IPS DF 19.7 (cell line): ENCODE data around the gene CALD1.

Experiments
- DNase-seq: peaks from one replicate; pipeline ENCODE4 v3.0.0-alpha.2; 2013; ENCODE audit warnings: low read depth, low spot score

Gene CALD1

DNA sequence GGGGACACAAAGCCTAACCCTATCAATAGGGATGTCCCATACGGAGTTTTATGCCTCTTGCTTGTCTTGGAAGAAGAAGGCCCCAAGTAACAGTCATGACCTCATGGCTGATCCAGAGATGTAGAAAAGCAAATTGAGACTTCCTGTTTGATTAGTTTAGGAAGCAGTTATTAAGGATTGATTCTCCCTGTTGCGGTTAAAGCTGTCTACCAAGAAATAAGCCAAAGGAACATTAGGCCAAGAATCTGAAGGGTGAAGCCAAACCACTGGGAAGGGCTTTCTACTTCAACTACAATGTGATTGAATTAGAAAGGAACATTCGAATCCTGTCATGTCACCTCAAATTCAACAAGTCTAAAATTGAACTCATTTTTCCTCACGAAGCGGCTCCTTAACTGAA lies 146.3 kb downstream of the CALD1 start:
- no peak for DNase-seq

DNA sequence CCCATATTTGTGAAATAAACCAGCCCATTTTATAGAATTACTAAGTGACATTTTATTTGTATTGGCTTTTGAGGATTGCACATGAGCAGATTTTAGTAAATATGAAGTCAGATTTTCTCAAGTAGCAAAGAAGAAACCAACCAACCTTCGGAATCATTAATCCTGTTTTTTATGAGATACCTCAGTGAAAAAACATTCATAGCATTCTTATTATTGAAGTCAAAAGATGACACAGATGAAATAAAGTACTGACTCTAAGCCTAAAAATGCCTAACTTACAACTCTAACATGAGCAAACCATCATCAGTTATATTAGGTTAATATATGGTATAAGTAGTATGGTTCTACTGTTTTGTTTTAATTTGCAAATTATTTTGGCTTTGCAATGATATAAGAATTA lies 147.0 kb downstream of the CALD1 start:
- no peak for DNase-seq

DNA sequence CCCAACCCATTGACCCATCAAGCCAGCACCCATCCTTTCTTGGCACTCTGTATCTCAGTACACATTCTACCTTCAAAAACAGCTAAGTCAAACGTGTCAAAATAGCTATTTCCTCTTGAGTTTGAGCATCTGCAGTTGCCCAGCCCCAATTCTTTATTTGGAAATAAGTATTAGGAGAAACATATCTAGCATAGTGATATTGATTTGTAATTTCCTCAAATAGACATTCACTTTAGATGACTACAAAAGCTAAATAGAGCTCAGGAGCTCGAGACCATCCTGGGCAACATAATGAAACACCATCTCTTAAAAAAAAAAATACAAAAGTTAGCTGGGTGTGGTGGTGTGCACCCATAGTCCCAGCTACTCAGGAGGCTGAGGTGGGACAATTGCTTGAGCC lies 147.6 kb downstream of the CALD1 start:
- DNase-seq: no peak

DNA sequence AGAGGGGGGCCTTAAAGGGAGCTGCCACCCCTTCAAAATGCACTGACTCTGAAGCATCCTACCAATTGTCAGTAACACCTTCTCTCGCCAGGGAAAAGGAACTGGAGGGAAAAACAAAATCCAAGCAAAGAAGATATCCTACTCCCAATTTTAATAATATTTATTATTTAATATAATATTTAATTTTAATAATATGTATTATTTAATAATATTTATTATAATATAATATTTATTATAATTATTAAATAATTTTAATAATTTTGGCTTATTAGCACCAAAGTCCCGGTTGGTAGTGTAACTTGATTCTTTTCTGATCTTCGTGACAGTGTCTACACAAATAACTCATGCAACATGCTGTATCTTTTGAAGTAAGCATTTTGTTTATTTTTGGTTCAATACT lies 148.3 kb downstream of the CALD1 start:
- no peak for DNase-seq

DNA sequence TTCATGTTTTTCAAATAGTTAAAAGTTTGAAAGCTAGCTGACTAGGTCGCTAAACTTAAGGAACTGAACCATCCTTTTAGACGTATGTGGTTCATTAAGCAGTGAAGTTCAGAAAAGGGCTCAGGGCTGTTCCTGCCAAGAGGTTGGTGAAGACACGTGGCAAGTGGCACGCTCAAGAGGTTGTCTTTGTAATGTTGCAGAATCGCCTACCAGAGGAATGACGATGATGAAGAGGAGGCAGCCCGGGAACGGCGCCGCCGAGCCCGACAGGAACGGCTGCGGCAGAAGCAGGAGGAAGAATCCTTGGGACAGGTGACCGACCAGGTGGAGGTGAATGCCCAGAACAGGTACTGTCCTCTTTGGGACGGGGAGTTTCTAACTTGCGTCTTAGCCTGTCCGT lies 149.1 kb downstream of the CALD1 start:
- no peak for DNase-seq

DNA sequence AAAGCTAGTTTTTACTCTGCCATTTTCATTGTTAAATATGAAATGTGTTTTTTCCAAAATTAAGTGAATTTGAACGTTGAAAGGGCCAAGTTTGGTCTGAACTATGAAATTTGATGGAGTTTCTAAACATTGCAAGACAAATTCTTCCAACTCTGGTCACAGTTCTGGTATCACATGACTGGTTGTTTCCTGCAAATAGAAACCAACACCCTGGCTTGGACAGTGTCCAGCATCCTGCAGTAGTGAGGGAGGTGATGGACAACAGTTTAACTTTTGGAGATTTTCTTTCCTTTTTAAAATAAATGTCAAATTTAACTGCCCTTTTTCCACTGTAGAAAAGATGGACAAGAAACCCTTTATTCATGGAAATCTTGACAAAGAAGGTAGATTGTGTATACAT lies 152.1 kb downstream of the CALD1 start:
- no peak for DNase-seq

DNA sequence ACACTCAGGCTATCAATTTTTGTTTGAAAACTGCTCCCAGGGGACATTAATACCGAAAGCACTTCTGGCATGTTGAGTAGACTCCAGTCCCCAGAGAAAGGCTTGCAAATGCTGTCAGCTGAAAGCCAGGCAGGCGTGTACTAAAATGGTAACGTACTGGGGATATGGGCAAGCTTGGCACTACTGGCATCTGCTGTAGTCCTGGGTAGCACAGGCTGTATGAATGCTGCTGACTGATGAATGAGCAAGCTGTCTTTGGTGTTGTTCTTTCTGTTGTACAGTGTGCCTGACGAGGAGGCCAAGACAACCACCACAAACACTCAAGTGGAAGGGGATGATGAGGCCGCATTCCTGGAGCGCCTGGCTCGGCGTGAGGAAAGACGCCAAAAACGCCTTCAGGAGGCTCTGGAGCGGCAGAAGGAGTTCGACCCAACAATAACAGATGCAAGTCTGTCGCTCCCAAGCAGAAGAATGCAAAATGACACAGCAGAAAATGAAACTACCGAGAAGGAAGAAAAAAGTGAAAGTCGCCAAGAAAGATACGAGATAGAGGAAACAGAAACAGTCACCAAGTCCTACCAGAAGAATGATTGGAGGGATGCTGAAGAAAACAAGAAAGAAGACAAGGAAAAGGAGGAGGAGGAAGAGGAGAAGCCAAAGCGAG lies 153.4 kb downstream of the CALD1 start:
- no peak for DNase-seq

DNA sequence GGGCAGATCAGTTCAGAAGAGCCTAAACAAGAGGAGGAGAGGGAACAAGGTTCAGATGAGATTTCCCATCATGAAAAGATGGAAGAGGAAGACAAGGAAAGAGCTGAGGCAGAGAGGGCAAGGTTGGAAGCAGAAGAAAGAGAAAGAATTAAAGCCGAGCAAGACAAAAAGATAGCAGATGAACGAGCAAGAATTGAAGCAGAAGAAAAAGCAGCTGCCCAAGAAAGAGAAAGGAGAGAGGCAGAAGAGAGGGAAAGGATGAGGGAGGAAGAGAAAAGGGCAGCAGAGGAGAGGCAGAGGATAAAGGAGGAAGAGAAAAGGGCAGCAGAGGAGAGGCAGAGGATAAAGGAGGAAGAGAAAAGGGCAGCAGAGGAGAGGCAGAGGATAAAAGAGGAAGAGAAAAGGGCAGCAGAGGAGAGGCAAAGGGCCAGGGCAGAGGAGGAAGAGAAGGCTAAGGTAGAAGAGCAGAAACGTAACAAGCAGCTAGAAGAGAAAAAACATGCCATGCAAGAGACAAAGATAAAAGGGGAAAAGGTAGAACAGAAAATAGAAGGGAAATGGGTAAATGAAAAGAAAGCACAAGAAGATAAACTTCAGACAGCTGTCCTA lies 154.1 kb downstream of the CALD1 start:
- DNase-seq: no peak

DNA sequence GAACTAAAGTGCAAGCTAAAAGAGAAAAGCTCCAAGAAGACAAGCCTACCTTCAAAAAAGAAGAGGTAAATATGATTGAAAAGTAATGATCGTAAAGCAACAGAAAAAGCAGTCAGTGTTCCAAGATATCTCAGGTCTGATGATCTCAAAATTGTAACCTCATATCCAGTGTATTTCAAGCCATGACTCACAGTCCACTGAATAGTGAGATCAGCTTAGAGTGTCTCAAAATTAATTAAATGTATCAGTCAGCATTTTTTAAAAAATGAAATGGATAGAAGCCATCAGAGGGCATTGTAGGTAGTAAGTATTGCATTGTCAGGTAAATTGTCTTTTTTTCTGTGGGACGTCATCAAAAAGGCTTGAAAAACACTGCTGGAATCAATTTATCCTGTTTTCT lies 156.3 kb downstream of the CALD1 start:
- no peak for DNase-seq

DNA sequence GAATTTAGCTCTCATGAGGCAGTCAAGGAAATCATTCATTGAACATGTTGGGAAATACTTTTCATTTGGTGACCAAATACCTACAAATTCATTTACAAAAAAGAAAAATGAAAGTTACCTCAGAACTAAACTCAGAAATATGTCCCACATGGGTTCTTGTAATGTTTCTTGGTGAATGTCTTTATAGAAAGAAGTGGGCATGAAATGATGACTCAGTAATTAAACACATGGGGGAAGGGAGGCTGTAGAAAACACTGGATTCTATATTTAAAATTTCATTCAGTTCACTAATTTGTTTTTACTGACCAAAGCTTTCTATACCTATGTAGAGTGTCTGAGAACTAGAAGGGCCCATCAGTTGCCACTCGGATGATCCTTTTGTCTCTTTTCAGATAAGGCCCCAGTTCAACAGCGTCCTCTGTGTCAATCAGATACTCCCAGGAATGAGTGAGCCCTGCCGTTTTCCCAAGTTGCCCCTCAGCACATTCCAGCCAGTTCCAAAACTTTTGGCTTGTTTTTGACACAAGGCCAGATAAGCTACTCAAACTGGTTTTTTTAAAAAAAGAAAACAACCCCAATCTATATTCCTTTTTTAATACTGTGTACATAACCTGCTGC lies 157.6 kb downstream of the CALD1 start:
- no peak for DNase-seq

DNA sequence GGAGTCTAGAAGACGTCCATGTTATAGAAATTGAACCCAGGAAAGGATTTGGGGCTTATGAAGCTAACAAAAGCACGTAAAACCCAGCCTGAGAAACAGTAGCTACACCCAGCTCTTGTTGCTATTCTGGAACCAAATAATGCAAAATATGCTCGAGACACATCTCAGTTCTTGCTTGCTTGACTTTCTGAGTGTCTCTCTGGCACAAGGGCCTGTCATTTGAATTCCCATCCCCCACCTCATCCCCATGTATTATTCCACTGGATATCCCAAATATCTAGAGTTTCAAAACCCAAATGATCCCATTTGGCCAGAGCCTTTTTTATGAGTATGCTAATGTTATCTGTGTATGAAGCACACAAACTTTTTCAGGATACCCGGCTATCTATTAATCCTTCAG lies 158.7 kb downstream of the CALD1 start:
- DNase-seq: no peak

DNA sequence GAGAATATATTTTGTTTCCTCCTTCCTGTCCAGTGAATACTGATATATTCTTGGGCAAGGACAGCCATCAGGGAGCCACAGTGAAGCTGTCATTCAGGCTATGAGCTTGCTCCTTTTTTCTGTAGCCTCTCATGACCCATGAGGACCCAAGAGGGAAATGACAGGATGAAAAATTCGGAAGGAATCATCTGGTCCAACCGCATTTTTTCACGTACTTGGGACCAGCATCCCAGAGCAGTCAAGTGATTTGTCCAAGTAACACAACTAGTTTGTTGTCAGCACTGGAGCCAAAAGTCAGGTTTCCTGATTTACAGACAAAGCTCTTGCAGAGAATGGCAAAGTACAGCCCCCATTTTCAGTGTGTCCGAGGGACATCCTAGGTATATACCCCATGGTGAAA lies 159.7 kb downstream of the CALD1 start:
- DNase-seq: no peak

DNA sequence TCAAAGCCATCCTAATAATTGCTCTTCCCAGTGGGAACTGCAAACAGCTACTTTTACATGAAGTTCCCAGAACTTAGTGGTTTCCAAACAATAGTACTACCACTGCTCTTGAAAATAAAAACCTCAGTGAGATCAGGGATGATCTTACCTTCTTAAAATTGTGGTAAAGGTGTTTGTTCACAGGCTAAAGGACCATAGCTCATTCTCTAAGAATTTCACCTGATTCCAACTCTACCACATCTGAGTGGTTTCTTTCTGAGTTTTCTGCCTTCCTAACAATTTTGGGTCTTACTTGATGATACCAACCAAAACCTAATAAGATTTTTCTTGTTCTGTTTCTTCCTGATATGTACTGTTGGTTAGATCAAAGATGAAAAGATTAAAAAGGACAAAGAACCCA lies 161.3 kb downstream of the CALD1 start:
- no peak for DNase-seq

DNA sequence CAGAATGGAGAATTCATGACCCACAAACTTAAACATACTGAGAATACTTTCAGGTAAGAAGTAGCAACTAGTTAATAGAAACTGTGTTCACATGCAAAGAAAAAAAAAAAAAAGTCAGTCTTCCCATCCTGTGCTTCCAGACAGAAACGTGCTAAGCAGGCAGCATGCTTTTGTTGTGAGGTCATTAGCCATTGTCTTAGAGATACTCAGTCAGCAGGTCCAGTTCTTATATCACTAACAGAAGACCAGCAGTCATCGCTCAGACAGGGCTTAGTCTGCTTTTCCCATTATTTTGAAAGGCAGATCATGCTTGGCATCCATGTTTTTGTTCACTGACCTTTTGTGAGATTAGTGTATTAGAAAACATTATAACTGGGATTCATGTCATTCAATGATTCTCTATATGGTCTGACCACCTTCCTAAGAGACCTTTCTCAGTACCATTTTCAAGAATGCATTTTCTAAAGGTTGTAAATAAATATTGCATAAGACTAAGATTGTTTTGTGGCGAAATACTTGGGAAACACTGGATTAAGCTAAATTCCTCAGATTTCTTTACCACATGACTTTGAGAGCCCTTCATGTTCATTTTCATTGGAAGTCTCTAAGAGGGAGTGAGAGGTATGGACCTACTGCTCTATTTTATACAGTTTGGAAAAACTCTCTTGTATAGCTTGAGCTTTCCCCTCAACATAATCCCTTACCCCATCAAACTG lies 161.9 kb downstream of the CALD1 start:
- DNase-seq: no peak

DNA sequence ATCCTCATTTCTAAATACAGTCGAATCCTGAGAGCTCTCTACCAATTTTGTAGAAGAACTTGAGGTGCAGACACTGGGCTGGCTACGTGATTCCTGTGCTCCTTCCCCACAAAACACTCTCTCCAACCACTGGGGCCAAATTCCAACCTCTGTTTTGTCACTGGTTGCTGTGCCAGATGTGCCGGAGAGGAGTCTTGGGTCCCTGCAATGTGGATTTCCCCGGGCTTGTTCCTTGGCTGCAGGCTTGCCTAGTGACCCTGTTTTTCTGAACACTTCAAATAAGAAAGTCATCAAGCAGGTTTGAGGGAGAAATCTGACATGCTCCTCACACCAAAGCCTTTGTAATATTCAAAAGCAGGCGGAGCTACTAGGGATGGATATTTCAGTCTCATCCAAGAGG lies 162.5 kb downstream of the CALD1 start:
- DNase-seq: no peak

DNA sequence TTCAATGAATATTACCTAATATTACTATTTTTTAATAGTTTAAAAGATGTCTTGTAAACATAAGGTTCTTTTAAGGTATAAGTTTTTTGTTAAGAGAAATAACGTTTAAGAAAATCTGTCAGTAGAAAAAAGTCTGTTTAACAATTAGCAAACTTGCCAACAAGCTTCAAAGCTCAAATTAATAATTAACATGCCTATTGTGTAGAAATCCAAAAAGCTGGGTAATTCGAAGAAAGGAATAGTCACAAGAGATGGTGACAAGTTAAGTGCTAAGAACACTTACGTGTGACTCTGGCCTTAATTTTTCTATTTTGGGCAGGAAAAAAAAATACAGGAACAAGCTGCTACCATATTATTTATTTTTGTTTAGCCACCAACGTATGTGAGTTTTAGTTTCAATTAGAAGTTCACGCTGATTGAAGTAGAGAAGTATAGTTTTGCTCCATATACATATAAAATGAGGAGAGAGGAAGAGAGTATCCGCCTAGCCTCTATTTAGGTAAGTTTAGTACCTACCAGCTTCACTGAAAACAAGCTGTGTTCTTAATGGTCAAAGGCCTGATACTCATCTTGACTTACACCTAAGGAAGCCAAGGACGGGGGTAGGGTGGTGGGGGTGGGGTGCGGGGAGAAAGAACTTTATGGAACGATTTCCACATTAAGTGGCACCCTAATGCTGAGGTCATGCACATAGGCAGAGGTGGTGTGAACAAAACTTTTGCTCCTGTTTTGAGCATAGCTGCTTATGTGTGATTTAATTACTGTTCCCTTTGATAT lies 163.4 kb downstream of the CALD1 start:
- DNase-seq: no peak

DNA sequence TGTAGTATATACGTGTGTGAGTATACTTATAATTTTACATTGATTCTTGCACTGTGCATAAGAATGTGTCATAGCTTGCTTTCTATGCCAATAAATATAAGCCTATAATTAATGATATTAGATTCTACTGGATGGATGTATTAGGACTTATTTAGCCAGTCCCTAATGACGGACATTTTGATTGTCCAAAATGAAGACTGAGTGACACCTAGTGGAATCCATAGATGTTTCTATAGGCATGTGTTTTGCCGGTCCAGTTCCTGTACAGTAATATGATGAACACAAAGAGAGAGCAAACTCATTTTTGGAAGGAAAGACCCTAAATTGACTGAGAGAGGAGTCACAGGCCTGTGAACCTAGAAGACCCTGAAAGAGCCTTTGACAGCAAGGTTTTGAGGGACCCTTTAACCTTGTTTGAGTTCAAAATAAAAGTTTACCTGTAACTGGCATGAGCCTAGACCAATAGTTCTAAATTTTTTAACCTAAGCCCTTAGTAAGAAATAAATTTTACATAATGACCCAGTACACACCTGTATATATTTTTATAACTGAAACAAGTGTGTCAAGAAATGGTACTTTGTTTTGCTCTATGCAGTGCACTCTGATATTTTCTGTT lies 164.5 kb downstream of the CALD1 start:
- DNase-seq: no peak

DNA sequence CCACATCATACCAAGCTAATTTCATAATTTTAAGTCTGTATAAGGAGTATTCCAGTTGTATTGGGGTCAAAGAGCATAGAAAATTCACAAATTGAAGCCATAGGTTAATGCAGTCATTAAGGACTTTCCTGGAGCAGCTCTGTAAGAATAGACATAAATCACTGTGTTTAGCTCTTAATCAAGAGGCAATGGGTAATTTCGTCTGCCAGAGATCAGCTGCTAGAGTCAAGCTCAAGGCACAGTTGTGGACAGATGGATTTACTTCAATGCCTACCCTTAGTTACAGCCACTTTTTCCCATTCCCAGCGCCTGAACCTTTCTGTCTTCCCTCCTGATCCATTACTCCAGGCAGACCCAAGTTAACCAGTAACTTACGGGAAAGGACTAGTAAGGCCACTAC lies 166.3 kb downstream of the CALD1 start:
- DNase-seq: no peak

DNA sequence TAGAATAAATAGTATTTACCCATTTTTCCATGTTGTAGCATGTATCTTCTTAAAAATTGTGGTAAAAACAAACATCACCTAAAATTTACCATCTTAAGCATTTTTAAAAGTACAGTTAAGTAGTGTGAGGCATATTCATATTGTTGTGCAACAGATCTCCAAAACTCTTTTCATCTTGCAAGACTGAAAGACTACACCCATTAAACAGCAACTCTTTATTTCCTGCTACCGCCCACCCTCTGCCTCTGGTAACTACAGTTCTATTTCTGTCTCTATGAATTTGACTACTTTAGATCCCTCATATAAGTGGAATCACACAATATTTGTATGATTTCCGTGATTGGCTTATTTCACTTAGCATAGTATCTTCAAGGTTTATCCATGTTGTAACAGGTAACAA lies 166.8 kb downstream of the CALD1 start:
- DNase-seq: no peak

DNA sequence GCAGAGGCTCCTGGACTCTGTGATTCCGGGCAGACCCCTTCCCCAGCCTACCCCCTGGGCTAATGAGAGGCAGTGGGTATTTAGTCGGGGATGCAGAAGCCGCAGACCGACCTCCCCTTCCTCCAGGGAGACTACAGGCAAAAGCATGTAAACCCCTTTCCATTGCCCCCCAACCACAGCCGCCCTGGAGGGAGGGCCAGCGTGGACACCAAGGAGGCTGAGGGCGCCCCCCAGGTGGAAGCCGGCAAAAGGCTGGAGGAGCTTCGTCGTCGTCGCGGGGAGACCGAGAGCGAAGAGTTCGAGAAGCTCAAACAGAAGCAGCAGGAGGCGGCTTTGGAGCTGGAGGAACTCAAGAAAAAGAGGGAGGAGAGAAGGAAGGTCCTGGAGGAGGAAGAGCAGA lies 167.9 kb downstream of the CALD1 start:
- DNase-seq: no peak

DNA sequence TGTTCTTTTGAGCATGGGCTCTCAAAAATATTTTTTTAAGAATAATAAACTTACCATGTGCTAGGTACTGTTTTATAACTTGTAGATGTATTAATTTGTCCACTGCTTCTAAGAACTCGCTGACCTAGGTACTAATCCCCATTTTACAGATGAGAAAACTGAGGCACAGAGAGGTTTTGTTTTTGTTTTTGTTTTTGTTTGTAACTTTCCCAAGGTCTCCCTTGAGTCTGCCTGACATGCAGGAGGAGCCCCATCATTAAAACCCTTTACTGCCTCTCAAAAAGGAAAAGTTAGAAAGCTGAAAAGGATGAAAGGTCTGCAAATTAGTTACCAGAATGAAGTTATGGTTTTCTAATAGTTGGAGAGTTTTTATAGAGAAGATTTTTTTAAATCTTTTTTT lies 168.4 kb downstream of the CALD1 start:
- DNase-seq: no peak

DNA sequence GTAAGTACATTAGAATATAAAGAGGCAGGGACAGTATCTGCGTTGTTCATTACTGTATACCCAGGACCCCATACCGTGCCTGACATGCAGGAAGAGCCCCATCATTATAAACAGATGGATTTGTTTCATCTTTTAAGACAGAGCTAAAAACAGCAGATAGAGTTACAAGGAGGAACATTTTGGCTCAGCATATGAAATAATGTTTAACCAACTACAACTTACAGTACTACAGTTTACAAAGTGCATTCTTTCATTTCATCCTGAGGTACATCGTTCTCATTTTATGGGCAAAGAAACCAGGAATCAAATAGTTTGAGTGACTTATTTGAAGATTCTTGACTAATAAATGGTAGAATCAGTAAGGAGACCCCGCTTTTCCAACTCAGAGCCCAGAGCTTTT lies 168.8 kb downstream of the CALD1 start:
- no peak for DNase-seq
